Ecto neural progenitor cell (in vitro differentiated cells): ENCODE measurements around the gene S100A5.

Source experiments
- DNase-seq: peaks from one replicate; pipeline ENCODE4 v3.0.0-alpha.2; 2018; ENCODE audit warnings: low spot score

S100A5 gene

GRCh38 chr1:153546796-153547559 is 6.2 kb upstream of the S100A5 start:
- DNase-seq, result peak; percentile 49

- no peak for DNase-seq
Observed at GRCh38 chr1:153546371-153546770, 5.6 kb upstream of the S100A5 start.

GRCh38 chr1:153545067-153546055 is 4.6 kb upstream of the S100A5 start, which contains the start of gene S100A4:
Gene S100A4, minus strand, starts transcription at chr1:153545806. Its CDS starts 1,012 bp downstream, at chr1:153544794.
- DNase-seq, result peak; percentile 92

- no peak for DNase-seq
Observed at GRCh38 chr1:153544453-153545066, 3.8 kb upstream of the S100A5 start.

- DNase-seq, result no peak
Observed at GRCh38 chr1:153543736-153544135, 3.0 kb upstream of the S100A5 start.

GRCh38 chr1:153542956-153543711 is 2.4 kb upstream of the S100A5 start:
- no peak for DNase-seq

GRCh38 chr1:153541641-153542590 is 1.2 kb upstream of the S100A5 start:
- no peak for DNase-seq

- no peak for DNase-seq
Observed at GRCh38 chr1:153539395-153540093, 1.2 kb downstream of the S100A5 start.

- peak; percentile 57 for DNase-seq
Observed at GRCh38 chr1:153538315-153538821, 2.4 kb downstream of the S100A5 start.

GRCh38 chr1:153537376-153537730 is 3.4 kb downstream of the S100A5 start:
- DNase-seq, result no peak

GRCh38 chr1:153536671-153537375 is 3.9 kb downstream of the S100A5 start:
- no peak for DNase-seq

GRCh38 chr1:153536012-153536670 is 4.6 kb downstream of the S100A5 start:
- DNase-seq, result peak; percentile 51

GRCh38 chr1:153535242-153536011 is 5.3 kb downstream of the S100A5 start, which contains the start of gene S100A6:
Gene S100A6, minus strand, starts transcription at chr1:153535991. Its CDS starts 652 bp downstream, at chr1:153535339.
- no peak for DNase-seq

- no peak for DNase-seq
Observed at GRCh38 chr1:153534925-153535241, 5.9 kb downstream of the S100A5 start.

GRCh38 chr1:153534226-153534924 is 6.4 kb downstream of the S100A5 start:
- no peak for DNase-seq

GRCh38 chr1:153533689-153534201 is 7.0 kb downstream of the S100A5 start:
- no peak for DNase-seq
